Mammary epithelial cell (primary cell): Measurements from ENCODE around the gene CHST12.

Experiments
- CTCF ChIP-seq, 2 donors: IDR thresholded peaks in 1 of 2; conservative IDR thresholded peaks in 1 of 2; 2 replicates each; pipeline ENCODE4 v1.5.1; 2011 to 2012; ENCODE audit warnings: inconsistent platforms in 2 of 2, low read length in 2 of 2, mild to moderate bottlenecking in 2 of 2, control low read depth in 1 of 2, low read depth in 1 of 2; ENCODE audit not compliant: insufficient read depth in 1 of 2; ENCODE audit errors: extremely low read depth in 1 of 2
- EZH2 ChIP-seq: IDR thresholded peaks from 2 replicates; pipeline ENCODE4 v1.6.1; 2012; ENCODE audit warnings: low read length, inconsistent platforms, borderline replicate concordance

GRCh38 chr7:2470204-2471021 is 67.0 kb downstream of the CHST12 start:
- TF ChIP-seq CTCF (conservative IDR thresholded peaks at IDR 0.05 in 1 of 2, IDR thresholded peaks at IDR 0.05 in 1 of 2; ENCODE audit: extremely low read depth in 1 of 2, insufficient read depth in 1 of 2, low read depth in 1 of 2, low read length in 2 of 2) (no peak), EZH2 (no peak)
